Fibroblast of the aortic adventitia (primary cell): ENCODE results near the gene GNAO1. TPM values are rescaled to one million over a fixed set of nuclear protein-coding genes. Genes with fewer than 3 reads are reported as not detected.
A peak's percentile ranks its signal among the peaks of the same experiment; 100 is the strongest.
"Not testable (repeated sequence)": the region's sequence is repeated elsewhere in the genome, so short reads cannot be mapped to it uniquely, and the experiment has no call there.

Experiments
- DNase-seq: peaks from one replicate; pipeline ENCODE4 v3.0.0-alpha.2; 2010; ENCODE audit warnings: low read depth
- H3K4me3 ChIP-seq: 2 replicates; pipeline ENCODE4 v1.5.1; 2011; ENCODE audit warnings: low read depth, mild to moderate bottlenecking, control low read depth, low read length, moderate library complexity
- total RNA-seq: library from RNA; depleted of rRNA; stranded (reverse); fragments of >200 nt; gene quantifications from 2 replicates; pipeline ENCODE4 v1.2.3, GENCODE V29; 2012; ENCODE audit warnings: low replicate concordance
- TF ChIP-seq, protein P1 (sequence below): IDR thresholded peaks from 2 replicates; pipeline ENCODE4 v1.5.1; 2011; ENCODE audit warnings: mild to moderate bottlenecking, low read length, control low read depth, inconsistent platforms; ENCODE audit not compliant: insufficient read depth

The GNAO1 gene
- total RNA-seq, 1 donor = 0.09 TPM

- TF ChIP-seq, protein P1, sequence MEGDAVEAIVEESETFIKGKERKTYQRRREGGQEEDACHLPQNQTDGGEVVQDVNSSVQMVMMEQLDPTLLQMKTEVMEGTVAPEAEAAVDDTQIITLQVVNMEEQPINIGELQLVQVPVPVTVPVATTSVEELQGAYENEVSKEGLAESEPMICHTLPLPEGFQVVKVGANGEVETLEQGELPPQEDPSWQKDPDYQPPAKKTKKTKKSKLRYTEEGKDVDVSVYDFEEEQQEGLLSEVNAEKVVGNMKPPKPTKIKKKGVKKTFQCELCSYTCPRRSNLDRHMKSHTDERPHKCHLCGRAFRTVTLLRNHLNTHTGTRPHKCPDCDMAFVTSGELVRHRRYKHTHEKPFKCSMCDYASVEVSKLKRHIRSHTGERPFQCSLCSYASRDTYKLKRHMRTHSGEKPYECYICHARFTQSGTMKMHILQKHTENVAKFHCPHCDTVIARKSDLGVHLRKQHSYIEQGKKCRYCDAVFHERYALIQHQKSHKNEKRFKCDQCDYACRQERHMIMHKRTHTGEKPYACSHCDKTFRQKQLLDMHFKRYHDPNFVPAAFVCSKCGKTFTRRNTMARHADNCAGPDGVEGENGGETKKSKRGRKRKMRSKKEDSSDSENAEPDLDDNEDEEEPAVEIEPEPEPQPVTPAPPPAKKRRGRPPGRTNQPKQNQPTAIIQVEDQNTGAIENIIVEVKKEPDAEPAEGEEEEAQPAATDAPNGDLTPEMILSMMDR = no peak
- DNase-seq = no peak
- no peak overlapping the region for H3K4me3 ChIP-seq
Measured at GRCh38 chr16:56382459-56382858, 191.2 kb downstream of the GNAO1 start.

GRCh38 chr16:56382901-56383355 lies 191.6 kb downstream of the GNAO1 start:
- TF ChIP-seq, protein P1 = no peak
- no peak overlapping the region for H3K4me3 ChIP-seq
- peak; percentile 19 for DNase-seq

GRCh38 chr16:56384074-56384721 lies 192.9 kb downstream of the GNAO1 start:
- TF ChIP-seq, protein P1 = no peak
- no peak overlapping the region for H3K4me3 ChIP-seq
- DNase-seq = no peak

GRCh38 chr16:56387396-56387795 lies 196.1 kb downstream of the GNAO1 start:
- TF ChIP-seq, protein P1 = no peak
- no peak overlapping the region for H3K4me3 ChIP-seq
- DNase-seq = no peak

- H3K4me3 ChIP-seq = no peak overlapping the region
- TF ChIP-seq, protein P1 = no peak
- no peak for DNase-seq
Measured at GRCh38 chr16:56388209-56388608, 196.9 kb downstream of the GNAO1 start.

DNA sequence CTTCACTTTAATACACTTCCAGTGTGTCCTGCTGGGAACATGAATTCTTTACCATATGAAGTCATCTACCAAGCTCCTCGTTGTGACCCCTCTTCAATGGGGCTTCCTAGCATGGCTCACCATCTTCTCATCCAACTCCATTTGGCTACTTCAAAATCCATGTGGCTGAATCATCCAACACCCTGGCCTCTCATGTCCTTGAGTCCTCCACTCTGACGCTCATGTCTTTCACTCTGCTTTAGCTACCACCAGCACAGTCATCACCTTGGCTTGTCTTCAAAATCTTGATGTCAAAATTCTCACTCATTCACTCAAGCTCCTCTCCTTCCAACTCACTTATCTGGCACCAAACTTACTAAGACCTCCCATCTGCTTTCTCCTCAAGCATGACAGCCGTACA lies 198.3 kb downstream of the GNAO1 start:
- peak; percentile 81 for DNase-seq
- no peak overlapping the region for H3K4me3 ChIP-seq
- TF ChIP-seq, protein P1 = no peak

DNA sequence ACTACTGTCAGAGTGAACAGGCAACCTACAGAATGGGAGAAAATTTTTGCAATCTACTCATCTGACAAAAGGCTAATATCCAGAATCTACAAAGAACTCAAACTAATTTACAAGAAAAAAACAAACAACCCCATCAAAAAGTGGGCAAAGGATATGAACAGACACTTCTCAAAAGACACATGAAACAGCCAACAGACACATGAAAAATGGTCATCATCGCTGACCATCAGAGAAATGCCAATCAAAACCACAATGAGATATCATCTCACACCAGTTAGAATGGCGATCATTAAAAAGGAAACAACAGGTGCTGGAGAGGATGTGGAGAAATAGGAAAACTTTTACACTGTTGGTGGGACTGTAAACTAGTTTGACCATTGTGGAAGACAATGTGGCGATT lies 205.4 kb downstream of the GNAO1 start:
- DNase-seq, H3K4me3 ChIP-seq: not testable (repeated sequence)
